ENCODE measurements around the gene GBX2.

Gene GBX2

DNA sequence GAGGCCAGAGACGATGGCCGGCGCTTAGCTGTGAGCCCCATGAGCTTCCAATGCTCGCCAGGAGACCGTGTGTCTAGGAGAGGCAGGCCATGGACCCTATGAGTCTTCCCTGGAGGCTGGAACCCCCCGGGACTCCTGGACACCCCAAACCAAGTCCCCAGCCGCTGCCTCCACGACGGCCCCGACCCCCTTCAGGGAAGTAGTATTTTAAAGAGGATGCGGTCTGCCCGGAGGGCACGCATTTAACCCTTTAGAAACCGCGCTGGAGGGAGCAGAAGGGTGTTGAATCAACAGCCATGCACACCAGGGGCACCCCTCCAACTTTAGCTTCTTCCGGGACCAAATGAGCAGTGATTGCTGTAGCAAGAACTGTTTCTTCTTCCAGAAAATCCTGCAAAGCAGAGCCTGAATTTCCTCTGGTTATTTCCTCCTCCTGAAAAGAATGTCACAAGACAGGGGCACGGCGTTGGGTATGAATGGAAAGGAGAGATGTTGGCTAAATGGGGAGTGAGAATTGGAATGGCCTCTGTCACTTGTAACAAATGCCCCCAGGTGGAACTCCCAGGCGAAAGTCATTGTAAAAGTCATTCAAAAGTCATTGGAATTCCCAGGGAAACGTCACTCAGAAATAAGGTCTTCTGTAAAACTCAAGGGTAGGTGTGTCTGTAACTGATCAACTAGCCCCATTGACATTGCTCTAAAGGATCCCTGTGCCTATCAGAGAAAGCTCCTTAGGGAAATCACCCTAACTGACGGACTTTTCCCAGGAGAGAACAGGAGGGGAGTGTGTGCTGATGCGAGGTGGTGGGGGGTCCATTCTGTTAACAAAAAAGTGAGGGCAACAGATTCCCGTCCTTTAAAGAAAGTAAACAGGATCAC is 5.8 kb upstream of the GBX2 start:
- Histone ChIP-seq H3K9ac (ENCODE audit: low read depth, low read length) (no peak overlapping the region), H3K4me1 (ENCODE audit: insufficient read depth, low read length) (peaks cover 54% of the 10 kb centered on the region), H3K36me3 (ENCODE audit: insufficient read depth, low read length) (no peaks in the 10 kb centered on the region), H3K4me3 (ENCODE audit: low read length) (peak overlapping the region; percentile 11; the same call in 1 of the 2 replicates), H3K9me3 (ENCODE audit: insufficient read depth, low read depth, low read length) (no peaks in the 10 kb centered on the region), H3K27ac (ENCODE audit: low read depth, low read length) (no peak overlapping the region; the same call in 1 of the 2 replicates), H3K27me3 (ENCODE audit: insufficient read depth, low read length) (peaks cover 98% of the 10 kb centered on the region)
- WGBS = 5% methylated on average over 23 of the region's 23 CpGs

- Histone ChIP-seq H3K9me3 (ENCODE audit: insufficient read depth, low read depth, low read length) (no peaks in the 10 kb centered on the region), H3K4me3 (ENCODE audit: low read length) (peak overlapping the region; percentile 22), H3K36me3 (ENCODE audit: insufficient read depth, low read length) (no peaks in the 10 kb centered on the region), H3K27ac (ENCODE audit: low read depth, low read length) (peak overlapping the region; percentile 34; the same call in 1 of the 2 replicates), H3K4me1 (ENCODE audit: insufficient read depth, low read length) (peaks cover 54% of the 10 kb centered on the region), H3K27me3 (ENCODE audit: insufficient read depth, low read length) (peaks cover 98% of the 10 kb centered on the region), H3K9ac (ENCODE audit: low read depth, low read length) (no peak overlapping the region)
- WGBS = 2% methylated on average over 62 of the region's 62 CpGs
Measured at GRCh38 chr2:236173036-236173728, 5.0 kb upstream of the GBX2 start.

GRCh38 chr2:236172255-236173035 is 4.3 kb upstream of the GBX2 start:
- Histone ChIP-seq H3K9me3 (ENCODE audit: insufficient read depth, low read depth, low read length) (no peaks in the 10 kb centered on the region), H3K4me1 (ENCODE audit: insufficient read depth, low read length) (peaks cover 54% of the 10 kb centered on the region), H3K27me3 (ENCODE audit: insufficient read depth, low read length) (peaks cover 100% of the 10 kb centered on the region), H3K36me3 (ENCODE audit: insufficient read depth, low read length) (no peaks in the 10 kb centered on the region), H3K9ac (ENCODE audit: low read depth, low read length) (no peak overlapping the region), H3K4me3 (ENCODE audit: low read length) (peak overlapping the region; percentile 22), H3K27ac (ENCODE audit: low read depth, low read length) (peak overlapping the region; percentile 34; the same call in 1 of the 2 replicates)
- under 1% methylated on average over 46 of the region's 46 CpGs for WGBS

DNA sequence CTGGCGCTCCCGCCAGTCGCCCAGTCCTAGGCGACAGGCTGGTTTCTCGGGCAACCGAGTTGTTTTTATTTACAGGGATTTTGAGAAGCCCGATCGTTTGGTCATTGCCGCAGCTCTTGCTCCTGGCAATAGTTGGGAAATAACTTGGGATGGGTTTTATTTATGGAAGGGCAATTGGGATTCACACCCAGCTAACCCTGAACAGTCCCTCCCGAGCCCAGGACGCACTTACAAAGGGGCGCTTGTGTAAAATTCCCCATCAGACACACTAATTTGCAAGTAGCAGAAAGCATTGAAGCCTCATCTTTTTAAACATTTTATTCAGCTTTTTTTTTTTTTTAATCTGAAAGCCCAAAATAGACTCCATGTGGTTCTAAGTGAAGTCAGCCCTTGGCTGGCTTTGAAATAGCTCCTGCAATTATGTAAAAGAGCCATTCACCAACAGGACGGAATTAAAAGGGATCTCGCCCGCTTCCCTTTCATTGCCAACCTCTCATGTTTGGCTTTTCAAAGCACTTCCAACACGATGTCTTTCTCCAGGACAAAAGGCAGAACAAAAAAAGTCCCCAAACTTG is 3.6 kb upstream of the GBX2 start:
- peak overlapping the region; percentile 62 for H3K4me3 ChIP-seq (ENCODE audit: low read length)
- H3K36me3 ChIP-seq (ENCODE audit: insufficient read depth, low read length) = no peaks in the 10 kb centered on the region
- peaks cover 100% of the 10 kb centered on the region for H3K27me3 ChIP-seq (ENCODE audit: insufficient read depth, low read length)
- peak overlapping the region; percentile 43; the same call in 1 of the 2 replicates for H3K27ac ChIP-seq (ENCODE audit: low read depth, low read length)
- no peaks in the 10 kb centered on the region for H3K9me3 ChIP-seq (ENCODE audit: insufficient read depth, low read depth, low read length)
- H3K4me1 ChIP-seq (ENCODE audit: insufficient read depth, low read length) = peaks cover 56% of the 10 kb centered on the region
- no peak overlapping the region for H3K9ac ChIP-seq (ENCODE audit: low read depth, low read length)
- WGBS = under 1% methylated on average over 16 of the region's 16 CpGs

GRCh38 chr2:236171181-236171679 is 3.0 kb upstream of the GBX2 start:
- no peaks in the 10 kb centered on the region for H3K9me3 ChIP-seq (ENCODE audit: insufficient read depth, low read depth, low read length)
- H3K4me3 ChIP-seq (ENCODE audit: low read length) = peak overlapping the region; percentile 62
- no peaks in the 10 kb centered on the region for H3K36me3 ChIP-seq (ENCODE audit: insufficient read depth, low read length)
- H3K27me3 ChIP-seq (ENCODE audit: insufficient read depth, low read length) = peaks cover 100% of the 10 kb centered on the region
- peaks cover 60% of the 10 kb centered on the region for H3K4me1 ChIP-seq (ENCODE audit: insufficient read depth, low read length)
- WGBS = 1% methylated on average over 27 of the region's 27 CpGs
- H3K27ac ChIP-seq (ENCODE audit: low read depth, low read length) = peak overlapping the region; percentile 43; the same call in 1 of the 2 replicates
- no peak overlapping the region for H3K9ac ChIP-seq (ENCODE audit: low read depth, low read length)

GRCh38 chr2:236170590-236171165 is 2.5 kb upstream of the GBX2 start:
- Histone ChIP-seq H3K27ac (ENCODE audit: low read depth, low read length) (no peak overlapping the region), H3K4me1 (ENCODE audit: insufficient read depth, low read length) (peaks cover 55% of the 10 kb centered on the region), H3K9ac (ENCODE audit: low read depth, low read length) (no peak overlapping the region), H3K36me3 (ENCODE audit: insufficient read depth, low read length) (peaks cover 3% of the 10 kb centered on the region; the same call in 1 of the 2 replicates), H3K27me3 (ENCODE audit: insufficient read depth, low read length) (peaks cover 100% of the 10 kb centered on the region), H3K4me3 (ENCODE audit: low read length) (peak overlapping the region; percentile 62; the same call in 1 of the 2 replicates), H3K9me3 (ENCODE audit: insufficient read depth, low read depth, low read length) (no peaks in the 10 kb centered on the region)
- 9% methylated on average over 21 of the region's 21 CpGs for WGBS

DNA sequence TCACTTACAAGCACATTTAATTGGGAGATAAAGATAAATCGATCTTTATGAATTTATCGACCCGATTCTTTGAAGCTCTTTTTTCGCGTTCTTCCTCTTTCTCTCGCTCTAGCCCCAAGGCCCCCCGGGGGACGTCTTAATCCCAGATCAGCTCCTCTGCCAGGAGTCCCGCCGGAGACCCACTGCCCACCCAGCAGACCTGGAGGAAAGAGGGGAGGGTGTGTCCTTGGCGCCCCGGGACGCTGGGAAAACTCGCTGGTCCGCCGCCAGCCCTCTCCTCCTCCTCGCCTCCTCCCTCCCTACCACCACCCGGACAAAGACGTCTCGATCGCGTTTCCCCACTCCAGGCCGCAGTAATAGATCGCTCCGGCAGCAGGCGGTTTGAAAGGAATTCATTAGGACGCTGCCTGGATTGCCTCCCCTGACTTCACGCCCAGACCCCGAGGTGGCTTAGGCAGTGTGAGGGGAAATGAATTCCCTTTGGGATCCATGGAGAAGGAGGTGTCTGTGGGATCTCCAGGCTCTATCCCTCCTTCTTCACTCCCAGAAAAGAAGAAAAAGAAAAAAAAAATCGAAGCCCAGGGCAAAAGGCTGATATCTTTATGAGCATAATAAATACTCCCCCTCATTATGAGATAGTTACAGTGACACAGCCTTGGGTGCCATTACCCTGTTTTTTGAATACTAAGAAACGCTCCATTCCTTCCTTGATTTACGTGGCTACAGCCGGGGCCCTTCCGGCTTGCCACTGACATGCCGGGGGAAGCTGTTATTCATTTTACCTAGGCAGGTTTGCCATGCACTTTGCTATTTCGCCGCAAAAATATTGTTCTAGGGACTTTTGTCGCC is 1.8 kb upstream of the GBX2 start:
- Histone ChIP-seq H3K27ac (ENCODE audit: low read depth, low read length) (no peak overlapping the region), H3K9me3 (ENCODE audit: insufficient read depth, low read depth, low read length) (no peaks in the 10 kb centered on the region), H3K9ac (ENCODE audit: low read depth, low read length) (no peak overlapping the region), H3K36me3 (ENCODE audit: insufficient read depth, low read length) (peaks cover 10% of the 10 kb centered on the region; the same call in 1 of the 2 replicates), H3K4me1 (ENCODE audit: insufficient read depth, low read length) (peaks cover 50% of the 10 kb centered on the region), H3K27me3 (ENCODE audit: insufficient read depth, low read length) (peaks cover 100% of the 10 kb centered on the region), H3K4me3 (ENCODE audit: low read length) (peak overlapping the region; percentile 62)
- WGBS = 4% methylated on average over 37 of the region's 38 CpGs

DNA sequence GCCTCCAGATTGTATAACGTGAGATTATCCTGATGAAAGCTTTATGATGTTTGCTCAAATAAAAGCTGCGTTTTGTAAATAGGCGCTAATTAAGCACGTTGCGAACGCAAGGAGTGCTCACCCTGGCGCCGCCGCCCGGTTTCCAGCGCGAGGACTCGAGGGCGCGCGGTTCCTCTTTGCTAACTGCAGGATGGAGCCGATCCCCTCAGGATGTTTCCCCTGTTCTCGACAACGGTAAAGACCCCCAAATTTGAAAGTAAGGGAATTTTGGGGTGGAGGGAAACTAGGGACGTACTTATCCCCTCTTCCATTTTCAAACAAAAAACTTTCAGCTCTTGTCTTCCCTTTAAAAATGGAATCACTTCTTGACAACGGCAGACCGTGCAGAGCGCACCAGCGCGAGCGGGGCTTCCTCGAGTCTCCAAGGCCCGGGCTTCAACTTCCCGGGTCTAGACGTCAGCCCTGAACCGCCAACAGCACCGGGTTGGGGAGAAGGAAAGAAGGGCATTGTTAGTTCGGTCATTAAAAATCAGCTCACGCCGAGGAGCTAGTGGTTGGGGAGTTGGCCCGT is 1.1 kb upstream of the GBX2 start:
- 1% methylated on average over 34 of the region's 36 CpGs for WGBS
- H3K9ac ChIP-seq (ENCODE audit: low read depth, low read length) = no peak overlapping the region
- H3K27me3 ChIP-seq (ENCODE audit: insufficient read depth, low read length) = peaks cover 100% of the 10 kb centered on the region

DNA sequence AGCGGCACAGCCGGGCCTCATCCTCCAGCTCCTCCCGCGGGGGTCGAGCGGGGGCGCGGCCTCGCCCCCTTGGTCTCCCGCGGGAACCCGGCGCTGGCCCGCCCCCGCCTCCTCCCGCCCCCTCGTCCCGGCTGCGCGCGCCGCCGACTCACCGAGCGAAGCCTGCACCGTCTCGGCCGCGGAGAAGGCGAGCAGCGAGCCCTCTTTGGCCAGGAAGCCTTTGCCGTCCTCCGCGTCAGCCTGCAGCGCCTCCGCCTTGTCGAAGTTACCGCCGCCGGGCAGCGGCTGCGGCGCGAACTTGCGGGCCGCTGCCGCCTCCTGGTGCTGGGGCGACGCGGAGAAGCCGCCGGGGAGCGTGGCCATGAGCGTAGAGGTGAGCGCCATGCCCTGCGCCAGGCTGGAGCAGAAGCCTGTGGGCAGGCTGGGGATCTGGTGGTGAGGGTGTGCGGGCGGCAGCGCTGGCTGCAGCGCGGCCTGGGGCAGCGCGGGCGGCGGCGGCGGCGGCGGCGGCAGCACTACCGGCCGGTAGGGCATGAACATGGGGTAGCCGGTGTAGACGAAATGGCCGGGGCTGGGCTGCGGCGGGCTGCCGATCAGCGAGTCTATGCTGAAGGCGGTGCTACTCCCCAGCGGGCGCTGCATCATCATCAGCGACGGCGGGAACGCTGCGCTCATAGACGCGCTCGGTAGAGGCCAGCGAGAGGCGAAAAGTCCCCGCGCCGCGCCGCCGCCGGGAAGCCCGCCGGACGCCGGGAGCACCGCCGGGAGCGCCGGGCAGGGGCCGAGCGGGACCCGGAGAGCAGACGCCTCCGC is 683 bp downstream of the GBX2 start:
- peaks cover 43% of the 10 kb centered on the region for H3K4me1 ChIP-seq (ENCODE audit: insufficient read depth, low read length)
- peak overlapping the region; percentile 62 for H3K4me3 ChIP-seq (ENCODE audit: low read length)
- WGBS = under 1% methylated on average over 112 of the region's 112 CpGs
- peaks cover 100% of the 10 kb centered on the region for H3K27me3 ChIP-seq (ENCODE audit: insufficient read depth, low read length)
- H3K36me3 ChIP-seq (ENCODE audit: insufficient read depth, low read length) = peaks cover 11% of the 10 kb centered on the region; the same call in 1 of the 2 replicates
- H3K9me3 ChIP-seq (ENCODE audit: insufficient read depth, low read depth, low read length) = no peaks in the 10 kb centered on the region
- H3K9ac ChIP-seq (ENCODE audit: low read depth, low read length) = peak overlapping the region; percentile 64
- H3K27ac ChIP-seq (ENCODE audit: low read depth, low read length) = no peak overlapping the region; the same call in 1 of the 2 replicates

More for the DNA sequence above, 1.1 kb upstream of the GBX2 start:
- Histone ChIP-seq H3K27ac (ENCODE audit: low read depth, low read length) (no peak overlapping the region), H3K4me3 (ENCODE audit: low read length) (peak overlapping the region; percentile 62), H3K9me3 (ENCODE audit: insufficient read depth, low read depth, low read length) (no peaks in the 10 kb centered on the region), H3K36me3 (ENCODE audit: insufficient read depth, low read length) (peaks cover 11% of the 10 kb centered on the region; the same call in 1 of the 2 replicates), H3K4me1 (ENCODE audit: insufficient read depth, low read length) (peaks cover 46% of the 10 kb centered on the region)
